ENCODE results near the gene FAM3C. TPM values are rescaled to one million over a fixed set of nuclear protein-coding genes. Genes with fewer than 3 reads are reported as not detected.

Gene FAM3C
- total and polyA plus RNA-seq, 5 donors from 2014 or later, result 4.0 to 13.1 (median 5.8) TPM

DNA sequence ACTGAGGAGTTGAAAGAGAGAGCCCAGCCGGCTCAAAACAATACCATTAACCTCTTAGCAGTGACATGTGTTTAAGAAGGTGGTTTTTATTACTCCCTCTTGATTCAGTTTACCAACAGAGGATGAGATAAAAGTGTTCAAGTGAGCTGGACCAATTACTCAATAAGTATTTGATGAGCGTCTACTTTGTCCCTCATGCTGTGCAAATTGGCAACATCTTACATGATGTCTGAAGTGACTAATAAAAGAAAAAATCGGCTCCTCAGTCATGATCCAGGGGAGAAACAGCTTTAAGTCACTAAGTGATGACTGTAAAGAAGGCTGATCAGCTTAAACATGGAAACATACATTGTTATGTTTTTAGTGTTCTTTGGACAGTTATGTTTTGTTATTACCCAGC is 59.5 kb downstream of the FAM3C start:
- Mint-ChIP-seq H3K27me3 (peaks cover 24% of the 10 kb centered on the region), H3K27ac (no peak overlapping the region), H3K4me3 (no peak overlapping the region), H3K36me3 (peaks cover 8% of the 10 kb centered on the region), H3K9me3 (no peaks in the 10 kb centered on the region), H3K4me1 (no peaks in the 10 kb centered on the region)
- Histone ChIP-seq H3K4me1 (ENCODE audit: control insufficient read depth, insufficient read depth, low read length, poor library complexity, severe bottlenecking) (no peaks in the 10 kb centered on the region), H3K27me3 (ENCODE audit: control insufficient read depth, insufficient read depth, low read length) (peaks cover 11% of the 10 kb centered on the region), H3K4me3 (ENCODE audit: low read depth, low read length) (no peak overlapping the region), H3K9me3 (ENCODE audit: control insufficient read depth in 2 of 2, low read length in 2 of 2) (no peaks in the 10 kb centered on the region), H3K36me3 (ENCODE audit: control insufficient read depth, insufficient read depth, low read length) (no peaks in the 10 kb centered on the region), H3K27ac (ENCODE audit: insufficient read depth, low read length, poor library complexity, severe bottlenecking) (no peak overlapping the region)
- ATAC-seq (ENCODE audit: low read depth in 2 of 2) (no peak), DNase-seq (no peak)

DNA sequence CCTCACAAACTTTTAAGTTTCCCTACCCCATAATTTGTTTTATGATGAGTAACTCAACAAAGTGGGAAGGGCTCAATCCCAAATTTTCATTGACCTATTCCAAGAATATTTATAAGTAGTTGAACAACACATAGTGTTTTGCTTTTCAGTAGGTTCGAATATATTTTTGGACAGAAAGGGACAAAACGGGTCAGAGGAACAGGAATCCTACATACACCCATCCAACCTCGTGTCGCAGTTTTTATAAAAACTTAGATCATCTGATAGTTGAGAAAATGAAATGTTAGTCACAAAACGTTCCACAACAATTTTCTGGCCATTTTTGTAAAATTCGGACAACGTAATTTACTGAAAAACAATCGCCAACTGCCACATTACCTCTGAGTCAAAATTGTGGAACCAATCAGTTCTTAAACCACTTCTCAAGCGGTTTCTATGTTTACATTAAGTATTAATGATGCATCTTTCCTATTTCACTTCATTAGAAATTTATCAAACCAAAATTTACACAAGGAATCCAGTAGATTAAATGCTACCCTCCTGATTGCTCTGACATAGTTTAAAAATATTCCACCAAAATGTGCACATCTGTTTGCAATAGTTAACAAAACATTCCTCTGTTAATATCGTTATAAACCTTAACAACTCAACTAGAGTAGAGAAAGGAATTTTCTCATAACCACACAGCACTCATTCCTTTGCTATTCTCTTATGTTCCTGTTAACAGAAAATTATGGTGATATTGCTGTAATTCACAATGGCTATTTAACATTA is 61.0 kb downstream of the FAM3C start:
- no peak overlapping the region for H3K4me3 Mint-ChIP-seq
- Histone ChIP-seq H3K4me3 (ENCODE audit: low read depth, low read length) (no peak overlapping the region), H3K27ac (ENCODE audit: insufficient read depth, low read length, poor library complexity, severe bottlenecking) (no peak overlapping the region), H3K9me3 (ENCODE audit: control insufficient read depth in 2 of 2, low read length in 2 of 2) (no peaks in the 10 kb centered on the region), H3K27me3 (ENCODE audit: control insufficient read depth, insufficient read depth, low read length) (peaks cover 24% of the 10 kb centered on the region), H3K36me3 (ENCODE audit: control insufficient read depth, insufficient read depth, low read length) (no peaks in the 10 kb centered on the region), H3K4me1 (ENCODE audit: control insufficient read depth, insufficient read depth, low read length, poor library complexity, severe bottlenecking) (peaks cover 3% of the 10 kb centered on the region)
- H3K36me3 Mint-ChIP-seq, result peaks cover 8% of the 10 kb centered on the region
- no peak overlapping the region for H3K27ac Mint-ChIP-seq
- peaks cover 38% of the 10 kb centered on the region for H3K27me3 Mint-ChIP-seq
- H3K9me3 Mint-ChIP-seq, result no peaks in the 10 kb centered on the region
- H3K4me1 Mint-ChIP-seq, result peaks cover 0 to 5% (median 0%) of the 10 kb centered on the region in 4 donors
- DNase-seq, result no peak
- ATAC-seq (ENCODE audit: low read depth in 2 of 2), result no peak

- H3K4me3 Mint-ChIP-seq, result no peak overlapping the region
- H3K4me1 Mint-ChIP-seq, result peaks cover 0 to 10% (median 0%) of the 10 kb centered on the region in 4 donors
- Histone ChIP-seq H3K4me1 (ENCODE audit: control insufficient read depth, insufficient read depth, low read length, poor library complexity, severe bottlenecking) (peaks cover 9% of the 10 kb centered on the region), H3K9me3 (ENCODE audit: control insufficient read depth in 2 of 2, low read length in 2 of 2) (no peaks in the 10 kb centered on the region), H3K4me3 (ENCODE audit: low read depth, low read length) (no peak overlapping the region), H3K36me3 (ENCODE audit: control insufficient read depth, insufficient read depth, low read length) (no peaks in the 10 kb centered on the region), H3K27me3 (ENCODE audit: control insufficient read depth, insufficient read depth, low read length) (peaks cover 24% of the 10 kb centered on the region), H3K27ac (ENCODE audit: insufficient read depth, low read length, poor library complexity, severe bottlenecking) (no peak overlapping the region)
- ATAC-seq (ENCODE audit: low read depth in 2 of 2) (no peak), DNase-seq (no peak)
- no peak overlapping the region for H3K27ac Mint-ChIP-seq
- no peaks in the 10 kb centered on the region for H3K9me3 Mint-ChIP-seq
- peaks cover 43% of the 10 kb centered on the region for H3K27me3 Mint-ChIP-seq
- peaks cover 8% of the 10 kb centered on the region for H3K36me3 Mint-ChIP-seq
Measured at GRCh38 chr7:121334376-121334775, 61.7 kb downstream of the FAM3C start.

DNA sequence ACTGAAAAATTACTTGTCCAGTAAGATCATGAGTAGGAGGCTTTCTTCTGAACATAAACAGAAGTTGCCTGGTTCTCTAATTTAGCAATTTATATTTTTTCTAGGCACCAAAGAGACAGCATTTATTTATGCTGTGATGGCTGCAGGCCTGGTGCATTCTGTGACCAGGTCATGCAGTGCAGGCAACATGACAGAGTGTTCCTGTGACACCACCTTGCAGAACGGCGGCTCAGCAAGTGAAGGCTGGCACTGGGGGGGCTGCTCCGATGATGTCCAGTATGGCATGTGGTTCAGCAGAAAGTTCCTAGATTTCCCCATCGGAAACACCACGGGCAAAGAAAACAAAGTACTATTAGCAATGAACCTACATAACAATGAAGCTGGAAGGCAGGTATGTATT is 64.5 kb downstream of the FAM3C start:
- no peak for ATAC-seq (ENCODE audit: low read depth in 2 of 2)
- Mint-ChIP-seq H3K36me3 (no peaks in the 10 kb centered on the region), H3K27me3 (peaks cover 54% of the 10 kb centered on the region), H3K9me3 (peaks cover 0 to 1% (median 0%) of the 10 kb centered on the region in 7 donors), H3K4me3 (no peak overlapping the region), H3K4me1 (peaks cover 0 to 20% (median 0%) of the 10 kb centered on the region in 4 donors), H3K27ac (no peak overlapping the region)
- Histone ChIP-seq H3K4me1 (ENCODE audit: control insufficient read depth, insufficient read depth, low read length, poor library complexity, severe bottlenecking) (peaks cover 15% of the 10 kb centered on the region), H3K36me3 (ENCODE audit: control insufficient read depth, insufficient read depth, low read length) (no peaks in the 10 kb centered on the region), H3K27me3 (ENCODE audit: control insufficient read depth, insufficient read depth, low read length) (peaks cover 33% of the 10 kb centered on the region), H3K9me3 (ENCODE audit: control insufficient read depth in 2 of 2, low read length in 2 of 2) (no peaks in the 10 kb centered on the region), H3K4me3 (ENCODE audit: low read depth, low read length) (no peak overlapping the region), H3K27ac (ENCODE audit: insufficient read depth, low read length, poor library complexity, severe bottlenecking) (no peak overlapping the region)
- no peak for DNase-seq

DNA sequence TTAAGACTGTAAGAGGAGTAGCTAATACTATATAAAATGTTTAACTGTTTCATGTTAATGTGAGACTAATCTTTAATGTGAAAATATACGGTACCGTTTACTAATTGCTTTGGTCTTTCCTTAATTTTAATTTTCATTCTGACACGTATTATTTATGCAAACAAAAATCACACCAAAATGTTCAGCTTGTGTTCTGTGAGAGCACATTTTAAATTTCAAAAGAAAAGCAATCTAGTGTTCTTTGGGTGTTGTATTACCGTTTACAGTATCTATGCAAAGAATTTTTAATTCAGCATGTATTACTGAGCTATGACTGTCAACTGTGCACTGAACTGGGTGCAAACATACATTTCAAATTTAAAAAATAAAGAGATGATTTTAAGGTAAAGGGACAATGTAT is 65.1 kb downstream of the FAM3C start:
- peaks cover 15% of the 10 kb centered on the region for H3K4me1 ChIP-seq (ENCODE audit: control insufficient read depth, insufficient read depth, low read length, poor library complexity, severe bottlenecking)
- no peaks in the 10 kb centered on the region for H3K9me3 ChIP-seq (ENCODE audit: control insufficient read depth in 2 of 2, low read length in 2 of 2)
- Mint-ChIP-seq H3K4me3 (no peak overlapping the region), H3K27me3 (peaks cover 57% of the 10 kb centered on the region), H3K4me1 (peaks cover 0 to 20% (median 0%) of the 10 kb centered on the region in 4 donors), H3K27ac (no peak overlapping the region), H3K36me3 (no peaks in the 10 kb centered on the region), H3K9me3 (peaks cover 0 to 1% (median 0%) of the 10 kb centered on the region in 7 donors)
- no peak for ATAC-seq (ENCODE audit: low read depth in 2 of 2)
- H3K36me3 ChIP-seq (ENCODE audit: control insufficient read depth, insufficient read depth, low read length), result no peaks in the 10 kb centered on the region
- no peak for DNase-seq
- H3K27ac ChIP-seq (ENCODE audit: insufficient read depth, low read length, poor library complexity, severe bottlenecking), result no peak overlapping the region
- H3K27me3 ChIP-seq (ENCODE audit: control insufficient read depth, insufficient read depth, low read length), result peaks cover 33% of the 10 kb centered on the region
- no peak overlapping the region for H3K4me3 ChIP-seq (ENCODE audit: low read depth, low read length)

GRCh38 chr7:121330053-121330833 is 65.9 kb downstream of the FAM3C start:
- no peak overlapping the region for H3K27ac ChIP-seq (ENCODE audit: insufficient read depth, low read length, poor library complexity, severe bottlenecking)
- Mint-ChIP-seq H3K27me3 (peaks cover 61% of the 10 kb centered on the region), H3K9me3 (peaks cover 0 to 1% (median 0%) of the 10 kb centered on the region in 7 donors), H3K4me1 (peaks cover 0 to 20% (median 0%) of the 10 kb centered on the region in 4 donors), H3K27ac (no peak overlapping the region), H3K36me3 (no peaks in the 10 kb centered on the region), H3K4me3 (peak overlapping the region in 2 of 4 donors; percentile 24 to 44)
- H3K4me3 ChIP-seq (ENCODE audit: low read depth, low read length), result no peak overlapping the region
- no peaks in the 10 kb centered on the region for H3K36me3 ChIP-seq (ENCODE audit: control insufficient read depth, insufficient read depth, low read length)
- ATAC-seq (ENCODE audit: low read depth in 2 of 2) (no peak), DNase-seq (no peak)
- no peaks in the 10 kb centered on the region for H3K9me3 ChIP-seq (ENCODE audit: control insufficient read depth in 2 of 2, low read length in 2 of 2)
- H3K4me1 ChIP-seq (ENCODE audit: control insufficient read depth, insufficient read depth, low read length, poor library complexity, severe bottlenecking), result peaks cover 15% of the 10 kb centered on the region
- H3K27me3 ChIP-seq (ENCODE audit: control insufficient read depth, insufficient read depth, low read length), result peaks cover 30% of the 10 kb centered on the region

- peaks cover 30% of the 10 kb centered on the region for H3K27me3 ChIP-seq (ENCODE audit: control insufficient read depth, insufficient read depth, low read length)
- no peaks in the 10 kb centered on the region for H3K9me3 ChIP-seq (ENCODE audit: control insufficient read depth in 2 of 2, low read length in 2 of 2)
- Mint-ChIP-seq H3K27me3 (peaks cover 68% of the 10 kb centered on the region), H3K9me3 (peaks cover 0 to 1% (median 0%) of the 10 kb centered on the region in 7 donors), H3K27ac (no peak overlapping the region), H3K4me1 (peaks cover 0 to 20% (median 0%) of the 10 kb centered on the region in 4 donors), H3K4me3 (peak overlapping the region in 1 of 4 donors; percentile 32), H3K36me3 (no peaks in the 10 kb centered on the region)
- no peak overlapping the region for H3K27ac ChIP-seq (ENCODE audit: insufficient read depth, low read length, poor library complexity, severe bottlenecking)
- peaks cover 15% of the 10 kb centered on the region for H3K4me1 ChIP-seq (ENCODE audit: control insufficient read depth, insufficient read depth, low read length, poor library complexity, severe bottlenecking)
- DNase-seq (peak in 1 of 3 donors; percentile 18), ATAC-seq (ENCODE audit: low read depth in 2 of 2) (no peak)
- no peaks in the 10 kb centered on the region for H3K36me3 ChIP-seq (ENCODE audit: control insufficient read depth, insufficient read depth, low read length)
- H3K4me3 ChIP-seq (ENCODE audit: low read depth, low read length), result no peak overlapping the region
Measured at GRCh38 chr7:121329191-121330052, 66.7 kb downstream of the FAM3C start.

Data from CD4-positive, CD25-positive, alpha-beta regulatory T cell (primary cell).